Measurements from ENCODE around the gene OR51G1. TPM values are rescaled to one million over a fixed set of nuclear protein-coding genes. Genes with fewer than 3 reads are reported as not detected.
"Not testable (repeated sequence)": the region's sequence is repeated elsewhere in the genome, so short reads cannot be mapped to it uniquely, and the experiment has no call there.

The OR51G1 gene
- total RNA-seq, 1 experiment from 2014 or later, result not detected

GRCh38 chr11:4957396-4957795 lies 33.3 kb upstream of the OR51G1 start:
- DNase-seq, result no peak
- Histone ChIP-seq H3K14ac (ENCODE audit: insufficient read depth, low read length) (no peak overlapping the region), H2BK12ac (ENCODE audit: insufficient read length, low read depth, low read length) (no peak overlapping the region), H2BK5ac (ENCODE audit: insufficient read length, low read length) (no peak overlapping the region), H2BK20ac (ENCODE audit: low read depth, low read length, poor library complexity, severe bottlenecking) (no peak overlapping the region), H3K27ac (ENCODE audit: insufficient read length, low read depth, low read length) (no peak overlapping the region), H2AK5ac (ENCODE audit: insufficient read length, low read length) (no peak overlapping the region), H4K20me1 (ENCODE audit: control insufficient read depth, insufficient read depth, insufficient read length) (no peaks in the 10 kb centered on the region), H4K5ac (ENCODE audit: insufficient read length, low read depth, low read length) (no peak overlapping the region), H3K79me2 (ENCODE audit: insufficient read depth, low read length) (no peaks in the 10 kb centered on the region), H3K18ac (ENCODE audit: insufficient read length, low read depth, low read length) (no peak overlapping the region), H4K8ac (replicated peaks; ENCODE audit: insufficient read length, low read depth, low read length) (no peak overlapping the region), H3K4me1 (ENCODE audit: insufficient read depth, low read length) (no peaks in the 10 kb centered on the region), H3K9ac (ENCODE audit: extremely low read depth, insufficient read length, low read length) (no peak overlapping the region), H2AFZ (ENCODE audit: low read length) (no peak overlapping the region), H2BK120ac (ENCODE audit: low read depth, low read length, poor library complexity, severe bottlenecking) (no peak overlapping the region), H2BK15ac (ENCODE audit: low read depth, low read length) (no peak overlapping the region), H3T11ph (ENCODE audit: low read length) (no peak overlapping the region), H3K27me3 (ENCODE audit: insufficient read depth, low read length) (no peaks in the 10 kb centered on the region), H3K4me2 (ENCODE audit: insufficient read depth, insufficient read length, low read length) (no peak overlapping the region), H3K56ac (ENCODE audit: insufficient read length, low read depth, low read length) (no peak overlapping the region), H3K9me3 (ENCODE audit: control insufficient read depth, low read depth, low read length) (no peaks in the 10 kb centered on the region), H3K79me1 (ENCODE audit: insufficient read depth, low read depth, low read length, poor library complexity, severe bottlenecking) (no peaks in the 10 kb centered on the region), H3K23ac (ENCODE audit: insufficient read length, low read depth, low read length) (no peak overlapping the region), H4K91ac (ENCODE audit: insufficient read length, low read depth, low read length) (no peak overlapping the region), H3K4ac (ENCODE audit: low read depth, low read length) (no peak overlapping the region), H3K23me2 (ENCODE audit: insufficient read length, low read depth, low read length, poor library complexity, severe bottlenecking) (no peaks in the 10 kb centered on the region)
- Mint-ChIP-seq H3K9me3 (no peaks in the 10 kb centered on the region), H3K4me1 (0 out of 4 replicates have a peak, but pooled peaks cover 0 to 3% of the 10 kb centered on the region in 2 experiments), H3K4me3 (no peak overlapping the region), H3K36me3 (ENCODE audit: insufficient read depth in 1 of 3, low read depth in 3 of 3) (no peaks in the 10 kb centered on the region), H3K27ac (no peak overlapping the region), H3K27me3 (ENCODE audit: low read depth) (peaks cover 2% of the 10 kb centered on the region; the same call in 1 of the 2 replicates)
- TF ChIP-seq CTCF (conservative IDR thresholded peaks at IDR 0.05), result no peak
- WGBS (ENCODE audit: extremely low coverage, insufficient read length, low lambda C conversion rate), result no CpG with 5 or more reads among the region's 4 CpGs

DNA sequence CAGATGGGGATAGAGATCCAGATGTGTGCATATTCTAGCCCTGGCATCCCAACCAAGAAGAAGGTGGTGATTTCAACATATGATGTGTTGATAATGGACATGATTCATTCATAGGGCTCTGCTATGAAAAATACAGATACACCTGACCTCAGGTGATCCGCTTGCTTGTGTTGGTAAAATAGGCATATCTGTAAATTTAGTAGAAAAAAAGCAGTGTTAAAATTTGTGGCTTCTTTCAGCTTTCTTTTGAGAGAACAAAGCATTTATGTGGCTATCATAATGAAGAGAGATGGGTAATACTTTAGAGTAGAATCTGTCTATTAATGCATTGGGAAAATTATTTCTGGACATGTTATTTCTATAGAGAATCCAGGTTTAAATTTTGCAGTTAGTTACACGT lies 31.5 kb upstream of the OR51G1 start, which contains the start of gene OR51A2:
TSS of gene OR51A2 (minus strand) at position 101 of the 400 bp plus-strand sequence. CDS start at position 101, 0 bp downstream.
- H3K27me3 ChIP-seq (ENCODE audit: insufficient read depth, low read length); H2BK5ac ChIP-seq (ENCODE audit: insufficient read length, low read length); H2BK12ac ChIP-seq (ENCODE audit: insufficient read length, low read depth, low read length); H3K27me3 Mint-ChIP-seq (ENCODE audit: low read depth); H3T11ph ChIP-seq (ENCODE audit: low read length); H3K23ac ChIP-seq (ENCODE audit: insufficient read length, low read depth, low read length); H2AFZ ChIP-seq (ENCODE audit: low read length); H3K56ac ChIP-seq (ENCODE audit: insufficient read length, low read depth, low read length); H4K8ac ChIP-seq (replicated peaks; ENCODE audit: insufficient read length, low read depth, low read length); H3K4me2 ChIP-seq (ENCODE audit: insufficient read depth, insufficient read length, low read length); H3K18ac ChIP-seq (ENCODE audit: insufficient read length, low read depth, low read length); H3K9me3 ChIP-seq (ENCODE audit: control insufficient read depth, low read depth, low read length); DNase-seq; H4K20me1 ChIP-seq (ENCODE audit: control insufficient read depth, insufficient read depth, insufficient read length); H2BK20ac ChIP-seq (ENCODE audit: low read depth, low read length, poor library complexity, severe bottlenecking); H3K23me2 ChIP-seq (ENCODE audit: insufficient read length, low read depth, low read length, poor library complexity, severe bottlenecking); H3K27ac Mint-ChIP-seq; H3K4me1 ChIP-seq (ENCODE audit: insufficient read depth, low read length); H3K9me3 Mint-ChIP-seq; H3K4me3 Mint-ChIP-seq; H4K5ac ChIP-seq (ENCODE audit: insufficient read length, low read depth, low read length); H3K27ac ChIP-seq (ENCODE audit: insufficient read length, low read depth, low read length); H3K36me3 Mint-ChIP-seq (ENCODE audit: insufficient read depth in 1 of 3, low read depth in 3 of 3); H2BK120ac ChIP-seq (ENCODE audit: low read depth, low read length, poor library complexity, severe bottlenecking); H3K79me2 ChIP-seq (ENCODE audit: insufficient read depth, low read length); H3K4ac ChIP-seq (ENCODE audit: low read depth, low read length); H3K9ac ChIP-seq (ENCODE audit: extremely low read depth, insufficient read length, low read length); H2AK5ac ChIP-seq (ENCODE audit: insufficient read length, low read length); H3K4me1 Mint-ChIP-seq; H4K91ac ChIP-seq (ENCODE audit: insufficient read length, low read depth, low read length); H3K14ac ChIP-seq (ENCODE audit: insufficient read depth, low read length); H3K79me1 ChIP-seq (ENCODE audit: insufficient read depth, low read depth, low read length, poor library complexity, severe bottlenecking); H2BK15ac ChIP-seq (ENCODE audit: low read depth, low read length): not testable (repeated sequence)
- no CpG with 5 or more reads among the region's 2 CpGs for WGBS (ENCODE audit: extremely low coverage, insufficient read length, low lambda C conversion rate)
